Aorta (tissue), 5 donors: ENCODE measurements around the gene MACROD2. TPM values are rescaled to one million over a fixed set of nuclear protein-coding genes. Genes with fewer than 3 reads are reported as not detected.

Source experiments
- ATAC-seq: fragments of 200-7000 bp; cut with Tn5 transposase; one replicate; pipeline ENCODE4 v1.9.1; 2022; ENCODE audit warnings: moderate library complexity; ENCODE audit not compliant: low FRiP score
- DNase-seq, 2 donors: peaks; one replicate each; pipeline ENCODE4 v3.0.0-alpha.2; 2020
- H3K27ac ChIP-seq, 2 donors: one replicate each; pipeline ENCODE4 v1.5.1; 2013; ENCODE audit warnings: low read length in 2 of 2, mild to moderate bottlenecking in 2 of 2, moderate library complexity in 2 of 2, control low read depth in 1 of 2, inconsistent platforms in 1 of 2, low read depth in 1 of 2
- H3K27me3 ChIP-seq, 2 donors: one replicate each; pipeline ENCODE4 v1.6.1; 2013; ENCODE audit warnings: control low read depth in 1 of 2, low read length in 1 of 2, mild to moderate bottlenecking in 1 of 2, moderate library complexity in 1 of 2; ENCODE audit not compliant: insufficient read depth in 2 of 2, control insufficient read depth in 1 of 2
- H3K36me3 ChIP-seq, 2 donors: one replicate each; pipeline ENCODE4 v1.6.1; 2013; ENCODE audit warnings: control low read depth in 1 of 2, low read length in 1 of 2, mild to moderate bottlenecking in 1 of 2; ENCODE audit not compliant: insufficient read depth in 2 of 2, control insufficient read depth in 1 of 2
- H3K4me1 ChIP-seq, 2 donors: one replicate each; pipeline ENCODE4 v1.6.1; 2013; ENCODE audit warnings: low read length in 2 of 2, control low read depth in 1 of 2, mild to moderate bottlenecking in 1 of 2, moderate library complexity in 1 of 2; ENCODE audit not compliant: insufficient read depth in 2 of 2, control insufficient read depth in 1 of 2
- H3K4me3 ChIP-seq, 2 donors: one replicate each; pipeline ENCODE4 v1.5.1; 2013; ENCODE audit warnings: low read length in 2 of 2, control low read depth in 1 of 2, mild to moderate bottlenecking in 1 of 2
- H3K9me3 ChIP-seq: one replicate; pipeline ENCODE4 v1.6.1; 2013; ENCODE audit warnings: mild to moderate bottlenecking, low read length; ENCODE audit not compliant: control insufficient read depth
- WGBS, 2 donors: extraction: QIAGEN DNeasy Blood & Tissue Kit; methylation state at CpG; one replicate each; pipeline ENCODE4 v1.1.7; 2013; 5-methylcytosine and 5-hydroxymethylcytosine counted together
- intact Hi-C, 2 donors: fragments of 100-400 bp; cut with DNase I; formaldehyde crosslinking; loops; one replicate each; pipeline versions ENCODE4 v1.14.2 to v1.15.0; 2022
- polyA plus RNA-seq, 2 donors: library from polyadenylated mRNA; stranded (reverse); fragments of 200-250 nt; gene quantifications; one replicate each; pipeline ENCODE4 v1.2.3, GENCODE V29; 2013
- total RNA-seq, 2 donors: library from RNA; stranded (reverse); fragmentation: NEBNext Ultra II Directional; extraction: Animal tissue kit (Norgen Biotek cat#: 25700); gene quantifications; one replicate each; pipeline ENCODE4 v1.2.1, GENCODE V29; 2021
- donor health status: healthy with polysubstance abuse.
- donor health status: Bipolar disorder and iron deficiency.
- donor health status: DM: no; HTN: no; CAD: no.
- donor health status: DM: no; HTN: no; CAD: no.
- donor health status: DM: yes; HTN: yes; CAD: no.

MACROD2 gene
- total and polyA plus RNA-seq, 4 donors: 0.90 to 11.2 (median 4.8) TPM

- intact Hi-C loops: no loop called here
Measured at GRCh38 chr20:14470231-14470899, 475.0 kb downstream of the MACROD2 start.

GRCh38 chr20:14470977-14471661 is 475.8 kb downstream of the MACROD2 start:
- H3K9me3 ChIP-seq: peaks cover 2% of the 10 kb centered on the region
- ATAC-seq: no peak
- no peaks in the 10 kb centered on the region for H3K27me3 ChIP-seq
- no peak overlapping the region for H3K4me3 ChIP-seq
- no peaks in the 10 kb centered on the region for H3K36me3 ChIP-seq
- no peak overlapping the region for H3K27ac ChIP-seq
- no peak for DNase-seq
- intact Hi-C loops: no loop called here
- 82 to 84% methylated on average over 10 of the region's 10 CpGs for WGBS, 2 donors
- no peaks in the 10 kb centered on the region for H3K4me1 ChIP-seq

More at GRCh38 chr20:14470231-14470899, 475.0 kb downstream of the MACROD2 start:
- 59 to 61% methylated on average over 12 of the region's 12 CpGs for WGBS, 2 donors
- no peaks in the 10 kb centered on the region for H3K4me1 ChIP-seq
- no peaks in the 10 kb centered on the region for H3K36me3 ChIP-seq
- H3K27ac ChIP-seq: no peak overlapping the region
- no peaks in the 10 kb centered on the region for H3K27me3 ChIP-seq
- DNase-seq (no peak), ATAC-seq (no peak)
- no peak overlapping the region for H3K4me3 ChIP-seq
- H3K9me3 ChIP-seq: peaks cover 2% of the 10 kb centered on the region

GRCh38 chr20:14477125-14477524 is 481.8 kb downstream of the MACROD2 start:
- no peak overlapping the region for H3K4me3 ChIP-seq
- intact Hi-C loops: no loop called here
- 50 to 61% methylated on average over 3 of the region's 3 CpGs for WGBS, 2 donors

GRCh38 chr20:14478126-14478525 is 482.8 kb downstream of the MACROD2 start:
- Histone ChIP-seq H3K4me1 (no peaks in the 10 kb centered on the region), H3K36me3 (no peaks in the 10 kb centered on the region), H3K27me3 (no peaks in the 10 kb centered on the region), H3K4me3 (no peak overlapping the region), H3K27ac (no peak overlapping the region), H3K9me3 (no peaks in the 10 kb centered on the region)
- DNase-seq (no peak), ATAC-seq (no peak)
- intact Hi-C loops: no loop called here

More at GRCh38 chr20:14477125-14477524, 481.8 kb downstream of the MACROD2 start:
- Histone ChIP-seq H3K27ac (no peak overlapping the region), H3K36me3 (no peaks in the 10 kb centered on the region), H3K4me1 (no peaks in the 10 kb centered on the region), H3K27me3 (no peaks in the 10 kb centered on the region), H3K9me3 (no peaks in the 10 kb centered on the region)
- ATAC-seq (no peak), DNase-seq (no peak)

- Histone ChIP-seq H3K27ac (no peak overlapping the region), H3K27me3 (no peaks in the 10 kb centered on the region), H3K36me3 (no peaks in the 10 kb centered on the region), H3K4me3 (no peak overlapping the region), H3K4me1 (no peaks in the 10 kb centered on the region), H3K9me3 (no peaks in the 10 kb centered on the region)
- intact Hi-C loops: no loop called here
- DNase-seq (no peak), ATAC-seq (no peak)
- 69 to 71% methylated on average over 3 of the region's 3 CpGs for WGBS, 2 donors
Measured at GRCh38 chr20:14481863-14482262, 486.5 kb downstream of the MACROD2 start.

GRCh38 chr20:14488212-14488611 is 492.9 kb downstream of the MACROD2 start:
- no peak for ATAC-seq
- no peak for DNase-seq
- H3K27me3 ChIP-seq: no peaks in the 10 kb centered on the region
- H3K36me3 ChIP-seq: no peaks in the 10 kb centered on the region
- no peaks in the 10 kb centered on the region for H3K4me1 ChIP-seq
- H3K9me3 ChIP-seq: no peaks in the 10 kb centered on the region
- no peak overlapping the region for H3K4me3 ChIP-seq
- intact Hi-C loops: no loop called here
- no peak overlapping the region for H3K27ac ChIP-seq

- WGBS, 2 donors: 53 to 72% methylated on average over 5 of the region's 5 CpGs
- ATAC-seq: no peak
- DNase-seq: no peak
- Histone ChIP-seq H3K27me3 (no peaks in the 10 kb centered on the region), H3K27ac (no peak overlapping the region), H3K36me3 (no peaks in the 10 kb centered on the region), H3K4me1 (no peaks in the 10 kb centered on the region), H3K4me3 (no peak overlapping the region), H3K9me3 (no peaks in the 10 kb centered on the region)
- intact Hi-C loops: no loop called here
Measured at GRCh38 chr20:14488756-14489479, 493.6 kb downstream of the MACROD2 start.

GRCh38 chr20:14489544-14489943 is 494.2 kb downstream of the MACROD2 start:
- Histone ChIP-seq H3K27me3 (no peaks in the 10 kb centered on the region), H3K36me3 (no peaks in the 10 kb centered on the region), H3K4me3 (no peak overlapping the region), H3K9me3 (no peaks in the 10 kb centered on the region), H3K4me1 (no peaks in the 10 kb centered on the region), H3K27ac (no peak overlapping the region)
- WGBS, 2 donors: 41 to 49% methylated on average over 2 of the region's 2 CpGs
- intact Hi-C loops: no loop called here
- ATAC-seq (no peak), DNase-seq (no peak)
